ENCODE results near the gene PRSS27.

The PRSS27 gene

GRCh38 chr16:2767891-2768290, 47.9 kb upstream of the PRSS27 start:
- H3K79me1 ChIP-seq (ENCODE audit: low read length), result no peaks in the 10 kb centered on the region
- H4K91ac ChIP-seq (ENCODE audit: low read depth, low read length), result no peak overlapping the region
- no peaks in the 10 kb centered on the region for H3K4me1 ChIP-seq (ENCODE audit: control insufficient read depth in 1 of 2, insufficient read depth in 2 of 2, low read length in 2 of 2)
- H2BK5ac ChIP-seq (ENCODE audit: low read depth, low read length, poor library complexity), result no peak overlapping the region
- H2AK5ac ChIP-seq (ENCODE audit: low read length), result no peak overlapping the region
- H3K27me3 ChIP-seq (ENCODE audit: insufficient read depth, low read length), result no peaks in the 10 kb centered on the region
- H3K27ac ChIP-seq (ENCODE audit: low read depth, low read length), result no peak overlapping the region
- H2BK12ac ChIP-seq (ENCODE audit: low read length), result no peak overlapping the region
- H2BK120ac ChIP-seq (ENCODE audit: insufficient read depth, low read length, poor library complexity), result no peak overlapping the region
- H3K9me3 ChIP-seq (ENCODE audit: insufficient read depth, low read depth, low read length), result peaks cover 5% of the 10 kb centered on the region
- peak overlapping the region; percentile 34 for H3K18ac ChIP-seq (ENCODE audit: low read length)
- no peak overlapping the region for H4K12ac ChIP-seq (ENCODE audit: low read depth, low read length)
- H3K23ac ChIP-seq (ENCODE audit: low read length), result no peak overlapping the region
- no peak overlapping the region for H3K9ac ChIP-seq (ENCODE audit: low read length)
- no peak overlapping the region for H3K4me3 ChIP-seq (ENCODE audit: low read depth, low read length)
- H4K8ac ChIP-seq (ENCODE audit: low read depth, low read length), result no peak overlapping the region
- H3K4me2 ChIP-seq (ENCODE audit: low read length), result no peak overlapping the region
- H3K79me2 ChIP-seq (ENCODE audit: control insufficient read depth, insufficient read depth, low read length, poor library complexity), result no peaks in the 10 kb centered on the region
- H3K36me3 ChIP-seq (ENCODE audit: control insufficient read depth in 1 of 2, insufficient read depth in 2 of 2, low read length in 2 of 2), result peaks cover 85 to 97% of the 10 kb centered on the region in 2 experiments
- no peak for DNase-seq
- H2AFZ ChIP-seq (ENCODE audit: insufficient read depth, low read length, poor library complexity), result peak overlapping the region; percentile 15
- H3K4ac ChIP-seq (ENCODE audit: low read depth, low read length), result no peak overlapping the region
- no CpG with 5 or more reads among the region's 14 CpGs for WGBS (ENCODE audit: extremely low coverage, insufficient coverage, insufficient read length)
- H3K14ac ChIP-seq (ENCODE audit: low read length), result no peak overlapping the region

- WGBS (ENCODE audit: extremely low coverage, insufficient coverage, insufficient read length), result no CpG with 5 or more reads among the region's 19 CpGs
- peak overlapping the region; percentile 25 for H3K18ac ChIP-seq (ENCODE audit: low read length)
- no peak overlapping the region for H3K9ac ChIP-seq (ENCODE audit: low read length)
- no peak overlapping the region for H3K23ac ChIP-seq (ENCODE audit: low read length)
- H3K14ac ChIP-seq (ENCODE audit: low read length), result no peak overlapping the region
- no peak for DNase-seq
- H2BK5ac ChIP-seq (ENCODE audit: low read depth, low read length, poor library complexity), result no peak overlapping the region
- no peak overlapping the region for H3K4me3 ChIP-seq (ENCODE audit: low read depth, low read length)
- no peak overlapping the region for H3K4ac ChIP-seq (ENCODE audit: low read depth, low read length)
- H3K4me1 ChIP-seq (ENCODE audit: control insufficient read depth in 1 of 2, insufficient read depth in 2 of 2, low read length in 2 of 2), result no peaks in the 10 kb centered on the region
- H2AFZ ChIP-seq (ENCODE audit: insufficient read depth, low read length, poor library complexity), result no peak overlapping the region
- H3K36me3 ChIP-seq (ENCODE audit: control insufficient read depth in 1 of 2, insufficient read depth in 2 of 2, low read length in 2 of 2), result peaks cover 88 to 99% of the 10 kb centered on the region in 2 experiments
- no peak overlapping the region for H4K8ac ChIP-seq (ENCODE audit: low read depth, low read length)
- H2AK5ac ChIP-seq (ENCODE audit: low read length), result no peak overlapping the region
- H4K12ac ChIP-seq (ENCODE audit: low read depth, low read length), result peak overlapping the region; percentile 12
- no peak overlapping the region for H2BK120ac ChIP-seq (ENCODE audit: insufficient read depth, low read length, poor library complexity)
- no peak overlapping the region for H4K91ac ChIP-seq (ENCODE audit: low read depth, low read length)
- H3K27ac ChIP-seq (ENCODE audit: low read depth, low read length), result no peak overlapping the region
- H3K79me2 ChIP-seq (ENCODE audit: control insufficient read depth, insufficient read depth, low read length, poor library complexity), result no peaks in the 10 kb centered on the region
- H3K79me1 ChIP-seq (ENCODE audit: low read length), result no peaks in the 10 kb centered on the region
- H3K27me3 ChIP-seq (ENCODE audit: insufficient read depth, low read length), result no peaks in the 10 kb centered on the region
- no peak overlapping the region for H3K4me2 ChIP-seq (ENCODE audit: low read length)
- peaks cover 6% of the 10 kb centered on the region for H3K9me3 ChIP-seq (ENCODE audit: insufficient read depth, low read depth, low read length)
- no peak overlapping the region for H2BK12ac ChIP-seq (ENCODE audit: low read length)
These were observed 47.2 kb upstream of the PRSS27 start for GRCh38 chr16:2767140-2767731.

- Histone ChIP-seq H3K18ac (ENCODE audit: low read length) (no peak overlapping the region), H3K23ac (ENCODE audit: low read length) (no peak overlapping the region), H3K4me3 (ENCODE audit: low read depth, low read length) (no peak overlapping the region), H4K91ac (ENCODE audit: low read depth, low read length) (no peak overlapping the region), H3K27ac (ENCODE audit: low read depth, low read length) (no peak overlapping the region), H3K36me3 (ENCODE audit: control insufficient read depth in 1 of 2, insufficient read depth in 2 of 2, low read length in 2 of 2) (peaks cover 88 to 99% of the 10 kb centered on the region in 2 experiments), H3K4me1 (ENCODE audit: control insufficient read depth in 1 of 2, insufficient read depth in 2 of 2, low read length in 2 of 2) (no peaks in the 10 kb centered on the region), H4K8ac (ENCODE audit: low read depth, low read length) (no peak overlapping the region), H3K79me1 (ENCODE audit: low read length) (no peaks in the 10 kb centered on the region), H4K12ac (ENCODE audit: low read depth, low read length) (no peak overlapping the region), H3K14ac (ENCODE audit: low read length) (no peak overlapping the region), H2BK120ac (ENCODE audit: insufficient read depth, low read length, poor library complexity) (no peak overlapping the region), H2AFZ (ENCODE audit: insufficient read depth, low read length, poor library complexity) (no peak overlapping the region), H2AK5ac (ENCODE audit: low read length) (no peak overlapping the region), H3K27me3 (ENCODE audit: insufficient read depth, low read length) (no peaks in the 10 kb centered on the region), H3K9me3 (ENCODE audit: insufficient read depth, low read depth, low read length) (peaks cover 10% of the 10 kb centered on the region), H3K4me2 (ENCODE audit: low read length) (no peak overlapping the region), H3K9ac (ENCODE audit: low read length) (no peak overlapping the region), H3K79me2 (ENCODE audit: control insufficient read depth, insufficient read depth, low read length, poor library complexity) (no peaks in the 10 kb centered on the region), H3K4ac (ENCODE audit: low read depth, low read length) (no peak overlapping the region), H2BK12ac (ENCODE audit: low read length) (no peak overlapping the region), H2BK5ac (ENCODE audit: low read depth, low read length, poor library complexity) (no peak overlapping the region)
- no CpG with 5 or more reads among the region's 44 CpGs for WGBS (ENCODE audit: extremely low coverage, insufficient coverage, insufficient read length)
- DNase-seq, result no peak
These were observed 46.6 kb upstream of the PRSS27 start for GRCh38 chr16:2766430-2767139.

GRCh38 chr16:2765462-2766404, 45.7 kb upstream of the PRSS27 start:
- no peaks in the 10 kb centered on the region for H3K79me2 ChIP-seq (ENCODE audit: control insufficient read depth, insufficient read depth, low read length, poor library complexity)
- H2BK120ac ChIP-seq (ENCODE audit: insufficient read depth, low read length, poor library complexity), result no peak overlapping the region
- H2AK5ac ChIP-seq (ENCODE audit: low read length), result no peak overlapping the region
- H4K12ac ChIP-seq (ENCODE audit: low read depth, low read length), result no peak overlapping the region
- H3K4ac ChIP-seq (ENCODE audit: low read depth, low read length), result peak overlapping the region; percentile 17
- WGBS (ENCODE audit: extremely low coverage, insufficient coverage, insufficient read length), result no CpG with 5 or more reads among the region's 73 CpGs
- no peak overlapping the region for H2BK5ac ChIP-seq (ENCODE audit: low read depth, low read length, poor library complexity)
- no peak for DNase-seq
- H4K8ac ChIP-seq (ENCODE audit: low read depth, low read length), result no peak overlapping the region
- no peak overlapping the region for H3K27ac ChIP-seq (ENCODE audit: low read depth, low read length)
- no peak overlapping the region for H3K4me3 ChIP-seq (ENCODE audit: low read depth, low read length)
- H3K27me3 ChIP-seq (ENCODE audit: insufficient read depth, low read length), result no peaks in the 10 kb centered on the region
- H3K23ac ChIP-seq (ENCODE audit: low read length), result no peak overlapping the region
- H2BK12ac ChIP-seq (ENCODE audit: low read length), result no peak overlapping the region
- no peak overlapping the region for H3K4me2 ChIP-seq (ENCODE audit: low read length)
- no peak overlapping the region for H3K14ac ChIP-seq (ENCODE audit: low read length)
- H2AFZ ChIP-seq (ENCODE audit: insufficient read depth, low read length, poor library complexity), result no peak overlapping the region
- no peak overlapping the region for H3K9ac ChIP-seq (ENCODE audit: low read length)
- H3K79me1 ChIP-seq (ENCODE audit: low read length), result no peaks in the 10 kb centered on the region
- no peak overlapping the region for H3K18ac ChIP-seq (ENCODE audit: low read length)
- peaks cover 12% of the 10 kb centered on the region for H3K9me3 ChIP-seq (ENCODE audit: insufficient read depth, low read depth, low read length)
- H3K36me3 ChIP-seq (ENCODE audit: control insufficient read depth in 1 of 2, insufficient read depth in 2 of 2, low read length in 2 of 2), result peaks cover 84 to 95% of the 10 kb centered on the region in 2 experiments
- H3K4me1 ChIP-seq (ENCODE audit: control insufficient read depth in 1 of 2, insufficient read depth in 2 of 2, low read length in 2 of 2), result no peaks in the 10 kb centered on the region
- no peak overlapping the region for H4K91ac ChIP-seq (ENCODE audit: low read depth, low read length)

Data from trophoblast cell (in vitro differentiated cells and primary cell).